GM19023 (cell line): ENCODE results near the gene SNX27.
"Not testable (repeated sequence)": the region's sequence is repeated elsewhere in the genome, so short reads cannot be mapped to it uniquely, and the experiment has no call there.

Experiments
- ATAC-seq: cut with Tn5 transposase; IDR thresholded peaks from one replicate; pipeline ENCODE4 v1.9.1; 2021; ENCODE audit warnings: mild to moderate bottlenecking, moderate library complexity; ENCODE audit not compliant: unreplicated experiment

Gene SNX27

DNA sequence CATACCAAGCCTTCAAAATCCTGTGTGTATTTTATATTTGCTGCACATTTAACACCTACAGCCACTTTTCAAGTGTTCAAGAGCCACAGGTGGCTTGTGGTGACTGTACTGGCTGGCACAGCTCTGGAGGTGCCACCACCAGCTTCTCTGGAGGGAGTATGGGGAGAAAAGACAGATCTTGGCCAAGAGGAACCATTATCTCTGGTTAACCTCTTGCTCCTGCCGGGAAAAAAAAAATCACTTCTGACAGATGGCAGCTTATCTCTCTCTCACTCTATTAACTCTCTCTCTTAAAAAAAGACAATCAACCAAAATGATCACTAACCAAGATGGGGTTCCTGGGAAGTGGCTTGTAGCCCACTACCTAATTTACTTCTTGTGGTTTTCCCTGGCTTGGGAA is 108.3 kb downstream of the SNX27 start:
- no peak for ATAC-seq

DNA sequence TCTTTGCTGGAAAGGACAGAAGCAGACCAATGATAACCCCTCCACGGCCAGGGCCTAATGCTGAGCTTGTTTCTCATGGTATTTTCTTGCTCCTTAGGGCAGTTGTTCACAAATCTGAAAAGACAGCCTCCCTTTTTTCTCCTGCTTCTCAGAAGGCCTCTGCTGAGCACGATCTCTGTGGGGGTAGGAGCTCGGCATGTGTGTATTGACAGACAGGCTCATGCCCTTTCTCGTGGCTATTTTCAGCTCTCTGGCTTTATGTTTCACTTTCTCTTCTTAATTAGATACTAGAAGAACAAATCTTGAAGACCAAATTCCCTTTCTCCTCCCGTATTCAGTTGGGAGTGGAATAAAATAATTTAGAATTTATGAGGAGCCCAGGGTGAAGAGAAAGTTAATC is 108.7 kb downstream of the SNX27 start:
- ATAC-seq: no peak

DNA sequence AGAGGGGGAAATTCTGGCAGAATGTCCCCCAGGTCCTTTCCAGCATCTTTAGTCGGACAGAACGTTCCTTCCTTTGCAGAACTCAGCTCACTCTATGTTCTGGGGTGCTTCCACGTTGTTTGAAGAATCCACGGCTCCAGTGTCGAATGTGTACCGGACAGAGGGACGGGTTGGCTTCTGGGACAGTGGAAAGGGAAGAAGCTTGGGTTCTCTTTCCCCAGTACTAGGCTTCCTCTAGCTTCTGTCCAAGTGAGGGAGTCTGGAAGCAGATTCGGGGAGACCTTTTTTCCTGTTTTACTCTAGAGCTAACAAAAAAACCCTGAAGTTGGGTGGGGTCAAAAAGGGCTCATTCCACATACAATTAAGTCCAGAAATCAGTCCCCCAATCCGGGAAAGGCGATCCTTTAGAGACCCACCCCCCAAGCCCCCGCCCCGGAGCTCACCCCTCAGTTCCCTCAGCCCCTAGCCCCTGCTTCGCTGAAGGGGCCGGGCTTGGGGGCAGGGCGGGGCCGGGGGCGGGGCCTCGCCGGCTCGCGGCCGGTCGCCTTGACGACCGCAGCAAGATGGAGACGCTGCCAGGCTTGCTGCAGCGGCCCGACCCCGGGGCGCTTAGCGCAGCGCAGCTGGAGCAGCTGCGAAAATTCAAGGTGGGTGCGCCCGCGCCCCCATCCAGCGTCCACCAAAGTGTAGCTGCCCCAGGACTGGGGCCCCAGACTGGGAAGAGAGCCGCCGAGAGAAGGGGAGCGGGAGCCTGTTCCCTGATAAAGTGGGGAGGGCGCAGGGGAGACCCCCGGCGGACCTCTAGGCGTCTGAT is 109.3 kb downstream of the SNX27 start, which contains the start of gene RIIAD1:
RIIAD1 (plus strand) TSS at position 549 of the 814 bp plus-strand sequence; CDS start at position 564, 15 bp downstream.
- ATAC-seq: no peak

DNA sequence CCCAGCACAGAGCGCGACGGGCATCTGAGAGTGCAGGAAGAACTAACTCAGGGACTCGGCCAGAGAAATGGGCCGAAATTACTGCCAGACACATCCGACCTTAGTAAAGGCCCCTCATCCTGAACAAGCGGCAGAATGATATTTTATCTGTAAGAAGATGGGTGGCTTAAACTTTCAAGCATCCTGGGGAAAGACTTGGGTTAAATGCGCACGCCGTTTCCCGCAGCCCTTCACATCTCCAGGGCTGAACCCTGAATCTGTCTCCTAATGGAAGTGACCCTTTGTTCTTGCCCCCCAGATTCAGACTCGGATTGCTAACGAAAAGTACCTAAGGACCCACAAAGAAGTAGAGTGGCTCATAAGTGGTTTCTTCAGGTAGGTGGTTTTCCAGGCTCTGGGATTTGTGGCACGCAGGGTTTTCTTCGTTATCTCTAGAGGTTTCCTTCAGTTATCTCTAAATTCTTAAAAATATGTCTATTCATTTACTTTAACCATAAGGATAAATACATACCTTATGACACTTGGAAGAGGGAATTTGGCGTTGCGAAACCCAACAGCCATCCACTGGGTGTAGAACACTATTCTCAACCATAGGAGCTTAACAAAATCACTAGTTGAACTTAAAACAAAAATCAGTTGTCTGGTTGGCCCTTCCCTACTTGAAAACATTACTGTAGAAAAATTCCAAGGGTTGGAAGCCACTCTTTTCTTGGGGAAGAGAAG is 110.1 kb downstream of the SNX27 start:
- no peak for ATAC-seq

DNA sequence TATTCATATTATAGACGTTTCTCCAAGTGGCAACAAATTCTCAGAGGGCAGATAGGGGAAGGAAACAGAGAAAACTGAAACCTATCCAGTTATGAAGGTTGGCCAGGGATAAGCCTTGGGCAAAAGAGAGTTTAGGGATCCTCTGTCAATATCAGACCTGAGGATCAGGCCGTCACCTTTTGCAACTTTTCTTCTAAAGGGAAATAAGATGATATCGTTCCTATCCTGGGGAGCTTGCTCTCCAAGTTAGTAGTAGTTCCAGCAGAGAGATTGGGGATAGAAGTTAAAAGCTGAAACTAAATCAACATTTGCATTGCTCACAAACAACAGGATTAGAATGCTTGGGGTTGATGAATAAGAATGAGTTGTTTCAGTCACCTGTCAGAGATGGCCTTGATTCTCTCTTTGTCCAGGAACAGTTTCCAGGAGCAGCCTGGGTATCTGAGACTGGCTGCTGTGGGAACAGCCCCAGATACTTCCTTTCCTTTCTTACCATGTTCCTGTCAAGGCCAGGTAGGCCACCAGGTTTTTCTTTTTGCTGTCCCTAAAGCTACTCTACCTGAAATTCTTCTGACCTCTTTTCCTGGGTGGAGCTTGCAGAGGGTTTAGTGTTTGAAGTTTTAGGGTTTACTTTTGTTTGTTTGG is 112.0 kb downstream of the SNX27 start:
- ATAC-seq: no peak

DNA sequence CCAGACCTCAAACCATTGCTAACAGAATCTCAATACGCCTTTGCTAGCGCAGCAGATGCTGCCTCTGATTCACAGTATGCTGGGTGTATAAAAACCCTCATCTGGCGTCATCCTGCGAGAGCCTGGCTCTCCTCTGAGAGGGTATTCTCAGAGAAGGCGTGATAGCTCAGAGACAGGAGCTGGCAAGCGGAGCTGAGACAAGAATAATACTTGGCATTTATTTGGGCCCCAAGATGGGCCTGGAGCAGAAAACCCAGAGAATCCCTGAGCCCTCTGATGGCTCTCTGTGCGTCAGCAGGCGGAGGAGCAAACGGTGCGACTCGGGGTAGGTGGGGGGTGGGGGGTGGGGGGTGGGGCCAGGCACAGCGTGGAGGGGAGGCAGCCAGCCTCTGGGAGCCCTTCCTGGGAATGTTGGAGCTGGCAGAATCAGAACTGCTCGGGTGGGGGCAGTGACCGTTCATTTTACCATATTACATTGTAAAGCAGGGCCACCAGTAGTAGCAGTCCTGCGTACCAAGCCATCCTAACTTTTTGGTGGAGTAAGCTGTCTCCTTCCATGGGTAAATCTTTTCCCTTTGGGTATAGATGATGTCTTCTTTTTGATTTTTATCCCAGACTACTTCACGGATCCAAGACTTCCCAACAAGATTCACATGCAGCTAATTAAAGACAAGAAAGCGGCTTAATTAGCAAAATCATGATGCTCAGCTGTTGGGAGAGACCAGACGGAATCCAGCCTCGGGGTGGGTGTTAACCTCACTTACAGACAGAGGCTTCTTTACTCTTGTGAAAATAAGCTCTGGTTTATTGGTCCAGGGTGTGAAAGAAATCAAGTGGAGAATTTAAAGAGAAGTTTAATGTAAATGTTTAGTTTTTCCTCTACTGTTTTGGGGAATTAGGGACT is 116.6 kb downstream of the SNX27 start:
- no peak for ATAC-seq

DNA sequence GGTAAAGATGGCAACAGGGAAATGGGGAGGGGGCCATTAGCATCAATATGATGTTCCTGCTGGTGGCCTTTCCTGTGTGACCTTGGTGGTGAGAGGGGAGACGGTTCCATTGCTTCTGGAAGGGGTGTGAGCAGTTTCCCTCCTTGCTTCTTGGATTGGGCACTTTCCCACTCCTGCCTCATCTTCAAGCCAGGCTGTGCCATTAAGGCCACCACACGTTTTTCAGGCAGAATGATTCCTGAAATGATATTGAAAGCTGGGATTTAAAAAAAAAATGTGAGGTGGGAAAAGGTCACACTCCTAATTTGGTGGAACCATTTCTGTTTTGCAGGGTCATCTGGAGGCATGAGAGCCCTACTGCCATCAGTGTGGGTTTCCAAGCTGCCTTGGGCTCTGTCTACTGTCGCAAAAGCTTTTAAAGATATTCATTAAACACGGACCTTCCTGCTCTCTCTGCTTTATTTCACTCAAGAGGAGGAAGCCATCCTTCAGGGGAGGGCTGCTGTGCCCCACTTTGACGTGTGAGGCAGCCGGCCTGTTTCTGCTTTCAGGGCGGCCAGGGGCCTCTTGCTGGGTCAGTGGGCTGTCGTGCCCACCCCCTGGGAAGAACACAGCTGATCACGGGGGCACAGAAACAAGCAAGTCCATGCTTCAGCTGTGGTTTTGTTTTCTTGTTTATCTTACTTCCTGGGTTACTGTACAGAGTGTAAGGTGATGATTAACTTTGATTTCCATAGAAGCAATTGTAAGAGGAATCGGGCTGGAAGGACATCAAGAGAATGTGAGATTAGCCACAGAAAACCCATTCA is 117.5 kb downstream of the SNX27 start:
- no peak for ATAC-seq

DNA sequence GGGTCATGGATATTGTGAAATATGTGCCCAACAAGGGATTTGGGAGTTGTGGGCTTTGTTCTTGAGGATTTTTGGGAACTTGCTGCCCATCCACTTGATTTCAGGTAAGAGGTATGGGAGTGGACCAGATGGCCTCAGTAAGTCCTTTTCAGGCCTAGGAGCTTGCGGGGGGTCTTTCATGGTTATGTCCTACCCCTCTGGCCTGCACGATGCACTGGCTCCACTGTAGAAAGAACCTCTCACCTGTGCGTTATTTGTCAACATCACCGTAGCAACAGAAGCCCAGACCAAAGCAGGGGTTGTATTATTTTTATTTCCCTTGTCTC is 118.1 kb downstream of the SNX27 start:
- ATAC-seq: no peak

DNA sequence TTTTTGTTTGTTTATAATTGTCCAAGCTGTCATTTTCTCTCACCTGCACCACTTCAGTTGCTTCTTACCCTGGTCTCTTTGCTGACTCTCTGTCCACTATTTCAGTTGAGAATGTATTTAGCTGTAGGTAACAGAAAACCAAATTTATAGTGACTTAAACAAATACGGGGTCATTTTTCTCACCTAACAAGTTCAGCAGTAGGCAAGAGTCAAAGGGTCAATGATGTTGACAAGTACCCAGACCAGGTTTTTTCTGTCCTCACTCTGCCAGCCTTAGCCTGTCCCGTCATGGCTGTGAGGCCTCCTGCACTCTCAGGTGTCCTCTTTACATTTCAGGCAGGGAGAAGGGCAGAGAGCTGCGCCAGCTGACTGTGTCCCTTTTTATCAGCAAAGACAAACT is 121.3 kb downstream of the SNX27 start:
- no peak for ATAC-seq

DNA sequence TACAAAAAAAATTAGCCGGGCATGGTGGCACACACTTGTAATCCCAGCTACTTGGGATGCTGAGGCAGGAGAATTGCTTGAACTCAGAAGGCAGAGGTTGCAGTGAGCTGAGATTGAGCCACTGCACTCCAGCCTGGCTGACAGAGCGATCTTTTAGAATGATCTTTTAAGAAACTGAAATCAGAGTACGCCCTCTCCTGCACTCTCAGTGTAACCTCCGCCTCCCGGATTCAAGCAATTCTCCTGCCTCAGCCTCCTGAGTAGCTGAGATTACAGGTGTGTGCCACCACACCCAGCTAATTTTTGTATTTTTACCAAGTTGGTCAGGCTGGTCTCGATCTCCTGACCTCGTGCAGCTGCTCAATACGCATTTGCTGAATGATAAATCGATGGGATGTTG is 122.1 kb downstream of the SNX27 start:
- not testable (repeated sequence) for ATAC-seq

DNA sequence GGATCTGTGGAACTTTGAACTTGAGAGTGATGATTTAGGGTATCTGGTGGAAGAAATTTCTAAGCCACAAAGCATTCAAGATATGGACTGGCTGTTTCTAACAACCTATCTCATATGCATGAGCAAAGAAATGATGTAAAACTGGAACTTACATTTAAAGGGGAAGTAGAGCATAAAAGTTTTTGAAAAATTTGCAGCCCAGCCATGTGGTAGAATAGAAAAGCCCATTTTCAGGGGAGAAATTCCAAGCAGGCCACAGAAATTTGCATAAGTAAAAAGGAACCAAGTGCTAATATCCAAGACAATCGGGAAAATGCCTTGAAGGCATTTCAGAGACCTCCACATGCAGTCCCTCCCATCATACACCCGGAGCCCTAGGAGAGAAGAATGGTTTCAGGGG is 125.2 kb downstream of the SNX27 start:
- no peak for ATAC-seq

DNA sequence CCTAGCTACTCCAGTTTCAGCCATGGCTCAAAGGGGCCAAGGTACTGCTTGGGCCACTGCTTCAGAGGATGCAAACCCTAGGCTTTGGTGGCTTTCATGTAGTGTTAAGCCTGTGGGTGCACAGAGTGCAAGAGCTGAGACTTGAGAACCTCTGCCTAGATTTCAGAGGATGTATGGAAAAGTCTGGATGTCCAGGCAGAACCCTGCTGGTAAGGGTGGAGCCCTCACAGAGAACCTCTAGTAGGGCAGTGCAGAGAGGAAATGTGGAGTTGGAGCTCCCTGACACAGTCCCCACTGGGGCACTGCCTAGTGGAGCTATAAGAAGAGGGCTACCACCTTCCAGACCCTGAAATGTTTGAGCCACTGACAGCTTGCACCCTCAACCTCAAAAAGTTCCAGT is 125.6 kb downstream of the SNX27 start:
- no peak for ATAC-seq

DNA sequence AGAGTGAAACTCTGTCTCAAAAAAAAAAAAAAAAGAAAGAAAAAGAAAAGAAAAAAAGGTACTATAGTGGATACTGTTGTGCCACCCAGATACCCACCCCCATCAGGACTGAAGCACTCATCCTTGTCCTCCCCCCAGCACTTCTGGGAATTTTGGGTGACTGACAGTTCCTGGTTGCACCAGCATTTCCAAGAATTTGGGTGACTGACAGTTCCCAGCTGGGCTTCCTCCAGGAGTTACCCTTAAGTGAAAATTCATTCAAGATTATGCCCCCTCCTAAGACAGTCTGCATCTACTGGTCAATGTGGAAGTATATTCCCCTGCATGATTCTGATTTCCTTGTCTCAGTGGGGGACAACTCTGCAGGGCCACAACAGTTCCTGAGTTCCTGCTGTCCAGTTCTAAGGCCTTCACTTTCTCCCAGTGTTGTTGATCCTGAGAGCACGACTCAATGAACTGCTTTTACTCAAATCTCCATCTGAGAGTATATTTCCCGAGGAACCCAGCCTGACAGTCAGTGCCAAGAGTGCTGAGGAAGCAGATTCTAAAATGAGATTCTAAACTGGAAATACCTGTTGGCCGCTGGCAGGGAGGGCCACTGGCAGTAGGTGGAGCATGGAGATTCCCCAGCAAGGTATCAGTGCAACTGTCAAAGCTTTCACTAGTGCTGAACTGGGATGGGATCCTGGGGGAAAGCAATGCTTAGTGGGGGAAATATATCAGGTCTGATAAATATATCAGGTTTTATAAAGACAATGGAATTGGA is 127.9 kb downstream of the SNX27 start:
- ATAC-seq: no peak

DNA sequence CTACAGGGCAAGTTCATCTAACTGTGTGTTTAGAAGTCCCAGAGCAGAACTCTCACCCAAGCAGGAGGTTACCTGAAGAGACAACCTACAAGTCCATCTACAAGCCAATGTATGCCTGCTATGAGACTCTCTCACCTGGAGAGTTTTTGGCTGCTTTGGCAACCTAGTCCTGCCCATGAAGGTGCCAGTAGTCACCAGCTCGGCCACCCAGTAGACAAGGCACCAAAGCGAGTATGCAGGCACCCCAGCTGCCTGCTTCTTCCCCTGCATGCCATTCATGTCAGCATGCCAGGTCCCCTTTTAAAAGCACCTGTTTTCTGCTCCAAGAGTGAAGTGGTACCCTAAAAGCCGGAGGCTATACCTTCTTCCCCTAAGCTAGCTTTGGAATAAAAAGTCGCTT is 129.7 kb downstream of the SNX27 start:
- ATAC-seq: no peak
